GM23248 (cell line): ENCODE data around the gene SPEN. TPM values are rescaled to one million over a fixed set of nuclear protein-coding genes. Genes with fewer than 3 reads are reported as not detected.
"Not testable (repeated sequence)": the region's sequence is repeated elsewhere in the genome, so short reads cannot be mapped to it uniquely, and the experiment has no call there.

Experiments used
- DNase-seq: peaks from one replicate; pipeline ENCODE4 v3.0.0-alpha.2; 2015
- H2AFZ ChIP-seq: fragments of 200-600 bp; sonication (generic); 2 replicates; pipeline ENCODE4 v1.6.1; 2016; ENCODE audit warnings: antibody characterized with exemption
- H3F3A ChIP-seq: fragments of 200-600 bp; sonication (generic); 2 replicates; pipeline ENCODE4 v1.6.1; 2016; ENCODE audit warnings: mild to moderate bottlenecking, antibody characterized with exemption, mixed run types; ENCODE audit not compliant: insufficient read depth
- H3K27ac ChIP-seq: fragments of 200-600 bp; sonication (generic); 2 replicates; pipeline ENCODE4 v1.5.1; 2016; ENCODE audit warnings: mild to moderate bottlenecking
- H3K27me3 ChIP-seq: fragments of 200-600 bp; sonication (generic); replicated peaks from 2 replicates; pipeline ENCODE4 v1.6.1; 2016; ENCODE audit warnings: mild to moderate bottlenecking; ENCODE audit not compliant: insufficient read depth
- H3K36me3 ChIP-seq: fragments of 200-600 bp; sonication (generic); 2 replicates; pipeline ENCODE4 v1.6.1; 2016; ENCODE audit warnings: low read depth, mild to moderate bottlenecking
- H3K4me1 ChIP-seq: fragments of 200-600 bp; sonication (generic); 2 replicates; pipeline ENCODE4 v1.6.1; 2016; ENCODE audit warnings: mild to moderate bottlenecking; ENCODE audit not compliant: insufficient read depth
- H3K4me2 ChIP-seq: fragments of 200-600 bp; sonication (generic); one replicate; pipeline ENCODE4 v1.6.1; 2016; ENCODE audit warnings: mild to moderate bottlenecking; ENCODE audit not compliant: unreplicated experiment
- H3K4me3 ChIP-seq: fragments of 200-600 bp; sonication (generic); 2 replicates; pipeline ENCODE4 v1.5.1; 2016; ENCODE audit warnings: mild to moderate bottlenecking
- H3K79me2 ChIP-seq: fragments of 200-600 bp; sonication (generic); 2 replicates; pipeline ENCODE4 v1.6.1; 2016; ENCODE audit warnings: mild to moderate bottlenecking; ENCODE audit not compliant: insufficient read depth
- H3K9ac ChIP-seq: fragments of 200-600 bp; sonication (generic); 2 replicates; pipeline ENCODE4 v1.6.1; 2016; ENCODE audit warnings: mild to moderate bottlenecking
- H3K9me2 ChIP-seq: fragments of 200-600 bp; sonication (generic); 2 replicates; pipeline ENCODE4 v1.6.1; 2016; ENCODE audit warnings: mixed run types, mild to moderate bottlenecking, moderate library complexity; ENCODE audit not compliant: insufficient read depth
- H3K9me3 ChIP-seq: fragments of 200-600 bp; sonication (generic); one replicate; pipeline ENCODE4 v1.6.1; 2017; ENCODE audit warnings: low read depth
- H4K20me1 ChIP-seq: fragments of 200-600 bp; sonication (generic); 2 replicates; pipeline ENCODE4 v1.6.0; 2016; ENCODE audit not compliant: insufficient read depth
- EZH2 ChIP-seq: fragments of 200-600 bp; sonication (generic); IDR thresholded peaks from 2 replicates; pipeline ENCODE4 v1.6.1; 2018; ENCODE audit warnings: antibody characterized with exemption, mild to moderate bottlenecking; ENCODE audit not compliant: insufficient read depth, poor library complexity, severe bottlenecking
- EZH2phosphoT487 ChIP-seq: fragments of 200-600 bp; sonication (generic); IDR thresholded peaks from 2 replicates; pipeline ENCODE4 v1.6.1; 2018; ENCODE audit warnings: antibody characterized with exemption, moderate library complexity, mild to moderate bottlenecking, low read depth; ENCODE audit not compliant: insufficient read depth
- WGBS, 2 experiments: methylation state at CpG; one replicate each; pipeline ENCODE4 v1.1.6; 2015 to 2017; ENCODE audit warnings: low lambda C conversion rate in 2 of 2, low coverage in 1 of 2; ENCODE audit errors: missing lambda C conversion rate in 2 of 2; 5-methylcytosine and 5-hydroxymethylcytosine counted together
- in situ Hi-C: fragments of 300-500 bp; cut with MboI; formaldehyde crosslinking; loops from 2 replicates; pipeline ENCODE4 v1.15.0; 2020
- polyA plus RNA-seq: library from polyadenylated mRNA; unstranded; fragments of >200 nt; fragmentation: Nextera tagmentation; extraction: Ambion mirVana; gene quantifications from 2 replicates; pipeline ENCODE4 v1.2.1, GENCODE V29; 2016
- total RNA-seq: library from RNA; depleted of rRNA; stranded (reverse); fragments of >200 nt; shearing (Covaris generic); gene quantifications from 2 replicates; pipeline ENCODE4 v1.2.3, GENCODE V29; 2014

Gene SPEN
- total and polyA plus RNA-seq, 2 experiments from 2014 or later = 16.5 to 17.2 TPM

- Histone ChIP-seq H3F3A (peaks cover 32% of the 10 kb centered on the region), H3K79me2 (no peaks in the 10 kb centered on the region), H2AFZ (no peak overlapping the region), H3K4me1 (peaks cover 54% of the 10 kb centered on the region), H4K20me1 (no peaks in the 10 kb centered on the region), H3K9ac (no peak overlapping the region), H3K4me2 (no peak overlapping the region), H3K36me3 (no peaks in the 10 kb centered on the region), H3K27ac (no peak overlapping the region), H3K4me3 (no peak overlapping the region), H3K9me2 (no peaks in the 10 kb centered on the region), H3K27me3 (no peaks in the 10 kb centered on the region), H3K9me3 (no peaks in the 10 kb centered on the region)
- peak; percentile 55 for DNase-seq
- WGBS, 2 experiments = 85 to 87% methylated on average over 17 of the region's 17 CpGs
- TF ChIP-seq EZH2phosphoT487 = no peak
- TF ChIP-seq EZH2 = no peak
- in situ Hi-C loops = no loop called here
Measured at GRCh38 chr1:15802234-15802965, 45.1 kb upstream of the SPEN start.

GRCh38 chr1:15803380-15803779 lies 44.1 kb upstream of the SPEN start:
- no peaks in the 10 kb centered on the region for H3K9me2 ChIP-seq
- in situ Hi-C loops = no loop called here
- H4K20me1 ChIP-seq = no peaks in the 10 kb centered on the region
- peaks cover 47% of the 10 kb centered on the region for H3K4me1 ChIP-seq
- no peak overlapping the region for H3K4me3 ChIP-seq
- H3K79me2 ChIP-seq = no peaks in the 10 kb centered on the region
- WGBS, 2 experiments = 63% methylated on average over 4 of the region's 4 CpGs
- H3K9me3 ChIP-seq = no peaks in the 10 kb centered on the region
- H3K27ac ChIP-seq = no peak overlapping the region
- peaks cover 24% of the 10 kb centered on the region for H3F3A ChIP-seq
- H3K4me2 ChIP-seq = no peak overlapping the region
- TF ChIP-seq EZH2 = no peak
- no peak for TF ChIP-seq EZH2phosphoT487
- no peaks in the 10 kb centered on the region for H3K36me3 ChIP-seq
- DNase-seq = peak; percentile 50
- H3K9ac ChIP-seq = no peak overlapping the region
- H3K27me3 ChIP-seq = no peaks in the 10 kb centered on the region
- no peak overlapping the region for H2AFZ ChIP-seq

- TF ChIP-seq EZH2 (no peak), EZH2phosphoT487 (no peak)
- no peaks in the 10 kb centered on the region for H3K27me3 ChIP-seq
- H3K79me2 ChIP-seq = no peaks in the 10 kb centered on the region
- no peak overlapping the region for H3K4me3 ChIP-seq
- H3K4me1 ChIP-seq = peaks cover 42% of the 10 kb centered on the region
- no peak overlapping the region for H3K27ac ChIP-seq
- no peak overlapping the region for H3K9ac ChIP-seq
- WGBS, 2 experiments = 91 to 93% methylated on average over 8 of the region's 8 CpGs
- H3K36me3 ChIP-seq = no peaks in the 10 kb centered on the region
- in situ Hi-C loops = no loop called here
- no peaks in the 10 kb centered on the region for H4K20me1 ChIP-seq
- H3K9me2 ChIP-seq = no peaks in the 10 kb centered on the region
- DNase-seq = no peak
- H3K9me3 ChIP-seq = no peaks in the 10 kb centered on the region
- peaks cover 19% of the 10 kb centered on the region for H3F3A ChIP-seq
- H3K4me2 ChIP-seq = no peak overlapping the region
- H2AFZ ChIP-seq = no peak overlapping the region
Measured at GRCh38 chr1:15804060-15804459, 43.4 kb upstream of the SPEN start.

- no peak for TF ChIP-seq EZH2phosphoT487
- no peak for TF ChIP-seq EZH2
- 67 to 68% methylated on average over 10 of the region's 10 CpGs for WGBS, 2 experiments
- Histone ChIP-seq H3K4me1 (peaks cover 12% of the 10 kb centered on the region), H3K4me2 (no peak overlapping the region), H3K27ac (no peak overlapping the region), H2AFZ (no peak overlapping the region), H3K9me3 (no peaks in the 10 kb centered on the region), H3K79me2 (no peaks in the 10 kb centered on the region), H3K9ac (no peak overlapping the region), H3K27me3 (no peaks in the 10 kb centered on the region), H3K36me3 (no peaks in the 10 kb centered on the region), H3K9me2 (no peaks in the 10 kb centered on the region), H3K4me3 (no peak overlapping the region), H3F3A (0 out of 2 replicates have a peak, but pooled peaks cover 3% of the 10 kb centered on the region), H4K20me1 (no peaks in the 10 kb centered on the region)
- DNase-seq = no peak
- in situ Hi-C loops = no loop called here
Measured at GRCh38 chr1:15807121-15807520, 40.4 kb upstream of the SPEN start.

- H2AFZ ChIP-seq, H3K9ac ChIP-seq, H3K27me3 ChIP-seq, H3K4me1 ChIP-seq, in situ Hi-C loops, H3F3A ChIP-seq, H3K27ac ChIP-seq, DNase-seq, H4K20me1 ChIP-seq, H3K4me2 ChIP-seq, H3K36me3 ChIP-seq, H3K9me2 ChIP-seq, H3K4me3 ChIP-seq, H3K9me3 ChIP-seq, H3K79me2 ChIP-seq: not testable (repeated sequence)
- 92 to 95% methylated on average over 11 of the region's 11 CpGs for WGBS, 2 experiments
Measured at GRCh38 chr1:15807549-15807948, 40.0 kb upstream of the SPEN start, which contains the start of gene UQCRHL. UQCRHL (minus strand) TSS chr1:15807649; CDS start chr1:15807649, 0 bp downstream.
